WTC11 (cell line): ENCODE data around the gene HOMER3.

ENCODE experiments used
- CREB1 ChIP-seq: sonication (generic); formaldehyde crosslinking; IDR thresholded peaks from 2 replicates; pipeline ENCODE4 v1.8.0; 2023; ENCODE audit warnings: mild to moderate bottlenecking, missing genetic modification reagents
- KAT7 ChIP-seq: sonication (generic); formaldehyde crosslinking; IDR thresholded peaks from 2 replicates; pipeline ENCODE4 v1.8.1; 2023; ENCODE audit warnings: missing genetic modification reagents, mild to moderate bottlenecking, borderline replicate concordance
- MYBL2 ChIP-seq: sonication (generic); formaldehyde crosslinking; IDR thresholded peaks from 2 replicates; pipeline ENCODE4 v1.8.1; 2023; ENCODE audit warnings: mild to moderate bottlenecking, moderate library complexity, missing genetic modification reagents
- NFE2L1 ChIP-seq: sonication (generic); formaldehyde crosslinking; IDR thresholded peaks from 2 replicates; pipeline ENCODE4 v1.8.1; 2023; ENCODE audit warnings: missing genetic modification reagents
- NR2C2 ChIP-seq: sonication (generic); formaldehyde crosslinking; IDR thresholded peaks from 2 replicates; pipeline ENCODE4 v1.8.0; 2022; ENCODE audit warnings: mild to moderate bottlenecking, missing genetic modification reagents
- SMAD3 ChIP-seq: sonication (generic); formaldehyde crosslinking; IDR thresholded peaks from 2 replicates; pipeline ENCODE4 v1.8.0; 2022; ENCODE audit warnings: missing genetic modification reagents, mild to moderate bottlenecking, borderline replicate concordance
- SP1 ChIP-seq: sonication (generic); formaldehyde crosslinking; conservative IDR thresholded peaks from 2 replicates; pipeline ENCODE4 v1.8.1; 2022; ENCODE audit warnings: missing genetic modification reagents
- ZNF423 ChIP-seq: fragments of 250-450 bp; sonication (Bioruptor Pico); IDR thresholded peaks from 2 replicates; pipeline ENCODE4 v2.1.2; 2022; ENCODE audit warnings: mild to moderate bottlenecking, moderate library complexity
- TF ChIP-seq, protein P1 (sequence below): fragments of 200-600 bp; IDR thresholded peaks from 2 replicates; pipeline ENCODE4 v1.8.0; 2022; ENCODE audit warnings: antibody characterized with exemption
- TF ChIP-seq, protein P2 (sequence below): sonication (generic); formaldehyde crosslinking; conservative IDR thresholded peaks from 2 replicates; pipeline ENCODE4 v1.8.1; 2022; ENCODE audit warnings: mild to moderate bottlenecking, missing genetic modification reagents
- TF ChIP-seq, protein P3 (sequence below): sonication (generic); formaldehyde crosslinking; IDR thresholded peaks from 2 replicates; pipeline ENCODE4 v1.8.1; 2022; ENCODE audit warnings: low read depth, missing genetic modification reagents, borderline replicate concordance
- TF ChIP-seq, protein P4 (sequence below): sonication (generic); formaldehyde crosslinking; IDR thresholded peaks from 2 replicates; pipeline ENCODE4 v1.8.0; 2022; ENCODE audit warnings: mild to moderate bottlenecking, missing genetic modification reagents
- TF ChIP-seq, protein P5 (sequence below): fragments of 250-450 bp; sonication (Bioruptor Pico); IDR thresholded peaks from 2 replicates; pipeline ENCODE4 v2.1.2; 2022; ENCODE audit warnings: mild to moderate bottlenecking, moderate library complexity

DNA sequence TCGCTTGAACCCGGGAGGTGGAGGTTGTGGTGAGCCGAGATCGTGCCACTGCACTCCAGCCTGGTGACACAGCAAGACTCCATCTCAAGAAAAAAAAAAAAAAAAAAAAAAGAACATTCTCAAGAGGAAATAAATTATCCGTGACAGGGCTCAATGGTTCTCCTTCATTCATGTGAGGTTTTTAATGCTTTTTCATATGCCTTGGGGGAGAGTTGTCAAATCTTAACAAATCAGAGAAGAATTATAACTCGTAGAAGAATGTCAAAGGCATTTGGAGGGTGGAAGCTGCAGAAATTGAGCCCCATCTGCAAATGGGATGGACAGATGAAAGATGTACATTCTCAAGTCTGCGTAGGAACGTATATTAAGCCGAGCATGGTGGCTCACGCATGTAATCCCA, 34.9 kb upstream of the HOMER3 start:
- no peak for TF ChIP-seq SMAD3 (CRISPR knock-in tag)
- TF ChIP-seq, protein P1, sequence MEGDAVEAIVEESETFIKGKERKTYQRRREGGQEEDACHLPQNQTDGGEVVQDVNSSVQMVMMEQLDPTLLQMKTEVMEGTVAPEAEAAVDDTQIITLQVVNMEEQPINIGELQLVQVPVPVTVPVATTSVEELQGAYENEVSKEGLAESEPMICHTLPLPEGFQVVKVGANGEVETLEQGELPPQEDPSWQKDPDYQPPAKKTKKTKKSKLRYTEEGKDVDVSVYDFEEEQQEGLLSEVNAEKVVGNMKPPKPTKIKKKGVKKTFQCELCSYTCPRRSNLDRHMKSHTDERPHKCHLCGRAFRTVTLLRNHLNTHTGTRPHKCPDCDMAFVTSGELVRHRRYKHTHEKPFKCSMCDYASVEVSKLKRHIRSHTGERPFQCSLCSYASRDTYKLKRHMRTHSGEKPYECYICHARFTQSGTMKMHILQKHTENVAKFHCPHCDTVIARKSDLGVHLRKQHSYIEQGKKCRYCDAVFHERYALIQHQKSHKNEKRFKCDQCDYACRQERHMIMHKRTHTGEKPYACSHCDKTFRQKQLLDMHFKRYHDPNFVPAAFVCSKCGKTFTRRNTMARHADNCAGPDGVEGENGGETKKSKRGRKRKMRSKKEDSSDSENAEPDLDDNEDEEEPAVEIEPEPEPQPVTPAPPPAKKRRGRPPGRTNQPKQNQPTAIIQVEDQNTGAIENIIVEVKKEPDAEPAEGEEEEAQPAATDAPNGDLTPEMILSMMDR = no peak
- TF ChIP-seq, protein P2, sequence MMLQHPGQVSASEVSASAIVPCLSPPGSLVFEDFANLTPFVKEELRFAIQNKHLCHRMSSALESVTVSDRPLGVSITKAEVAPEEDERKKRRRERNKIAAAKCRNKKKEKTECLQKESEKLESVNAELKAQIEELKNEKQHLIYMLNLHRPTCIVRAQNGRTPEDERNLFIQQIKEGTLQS = no peak
- no peak for TF ChIP-seq MYBL2
- TF ChIP-seq NR2C2 (CRISPR knock-in tag) = no peak
- TF ChIP-seq, protein P3, sequence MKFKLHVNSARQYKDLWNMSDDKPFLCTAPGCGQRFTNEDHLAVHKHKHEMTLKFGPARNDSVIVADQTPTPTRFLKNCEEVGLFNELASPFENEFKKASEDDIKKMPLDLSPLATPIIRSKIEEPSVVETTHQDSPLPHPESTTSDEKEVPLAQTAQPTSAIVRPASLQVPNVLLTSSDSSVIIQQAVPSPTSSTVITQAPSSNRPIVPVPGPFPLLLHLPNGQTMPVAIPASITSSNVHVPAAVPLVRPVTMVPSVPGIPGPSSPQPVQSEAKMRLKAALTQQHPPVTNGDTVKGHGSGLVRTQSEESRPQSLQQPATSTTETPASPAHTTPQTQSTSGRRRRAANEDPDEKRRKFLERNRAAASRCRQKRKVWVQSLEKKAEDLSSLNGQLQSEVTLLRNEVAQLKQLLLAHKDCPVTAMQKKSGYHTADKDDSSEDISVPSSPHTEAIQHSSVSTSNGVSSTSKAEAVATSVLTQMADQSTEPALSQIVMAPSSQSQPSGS = no peak
- no peak for TF ChIP-seq ZNF423 (CRISPR knock-in tag)
- no peak for TF ChIP-seq NFE2L1 (CRISPR knock-in tag)
- TF ChIP-seq KAT7 (CRISPR knock-in tag) = no peak
- no peak for TF ChIP-seq CREB1 (CRISPR knock-in tag)
- TF ChIP-seq, protein P4, sequence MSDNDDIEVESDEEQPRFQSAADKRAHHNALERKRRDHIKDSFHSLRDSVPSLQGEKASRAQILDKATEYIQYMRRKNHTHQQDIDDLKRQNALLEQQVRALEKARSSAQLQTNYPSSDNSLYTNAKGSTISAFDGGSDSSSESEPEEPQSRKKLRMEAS (CRISPR knock-in tag) = no peak
- TF ChIP-seq, protein P5, sequence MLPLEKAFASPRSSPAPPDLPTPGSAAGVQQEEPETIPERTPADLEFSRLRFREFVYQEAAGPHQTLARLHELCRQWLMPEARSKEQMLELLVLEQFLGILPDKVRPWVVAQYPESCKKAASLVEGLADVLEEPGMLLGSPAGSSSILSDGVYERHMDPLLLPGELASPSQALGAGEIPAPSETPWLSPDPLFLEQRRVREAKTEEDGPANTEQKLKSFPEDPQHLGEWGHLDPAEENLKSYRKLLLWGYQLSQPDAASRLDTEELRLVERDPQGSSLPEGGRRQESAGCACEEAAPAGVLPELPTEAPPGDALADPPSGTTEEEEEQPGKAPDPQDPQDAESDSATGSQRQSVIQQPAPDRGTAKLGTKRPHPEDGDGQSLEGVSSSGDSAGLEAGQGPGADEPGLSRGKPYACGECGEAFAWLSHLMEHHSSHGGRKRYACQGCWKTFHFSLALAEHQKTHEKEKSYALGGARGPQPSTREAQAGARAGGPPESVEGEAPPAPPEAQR (CRISPR knock-in tag) = no peak
- TF ChIP-seq SP1 (CRISPR knock-in tag) = no peak
